NCI-H2107 treated with DMSO at 0.1 percent for 48 hours (cell line): Measurements from ENCODE around the gene C15orf40.

ENCODE experiments used
- DNase-seq: peaks from one replicate; lab custom pipeline; 2025; ENCODE audit not compliant: unreplicated experiment; lab: John Stamatoyannopoulos, UW

The C15orf40 gene

GRCh38 chr15:82995076-82995475 lies 16.4 kb downstream of the C15orf40 start:
- DNase-seq = no peak

- DNase-seq = no peak
Observed at GRCh38 chr15:82993144-82993543, 18.3 kb downstream of the C15orf40 start.

GRCh38 chr15:82992436-82992998 lies 18.9 kb downstream of the C15orf40 start:
- DNase-seq = no peak

- DNase-seq = no peak
Observed at GRCh38 chr15:82986442-82986780, 25.0 kb downstream of the C15orf40 start.

GRCh38 chr15:82985688-82986441 lies 25.6 kb downstream of the C15orf40 start, which contains the start of gene RAMAC:
TSS of gene RAMAC (plus strand) at chr15:82986210. CDS start at chr15:82989019, 2,809 bp downstream.
- peak; percentile 78 for DNase-seq

GRCh38 chr15:82980981-82981380 lies 30.5 kb downstream of the C15orf40 start:
- no peak for DNase-seq

GRCh38 chr15:82979726-82980125 lies 31.7 kb downstream of the C15orf40 start:
- DNase-seq = no peak

GRCh38 chr15:82978438-82978837 lies 33.0 kb downstream of the C15orf40 start:
- DNase-seq = no peak

- DNase-seq = no peak
Observed at GRCh38 chr15:82977076-82977475, 34.4 kb downstream of the C15orf40 start.

GRCh38 chr15:82972990-82973389 lies 38.4 kb downstream of the C15orf40 start:
- no peak for DNase-seq

- no peak for DNase-seq
Observed at GRCh38 chr15:82971218-82971984, 40.0 kb downstream of the C15orf40 start.

- no peak for DNase-seq
Observed at GRCh38 chr15:82970696-82971095, 40.7 kb downstream of the C15orf40 start.

- DNase-seq = no peak
Observed at GRCh38 chr15:82970078-82970686, 41.3 kb downstream of the C15orf40 start.

- no peak for DNase-seq
Observed at GRCh38 chr15:82969353-82969752, 42.1 kb downstream of the C15orf40 start.

- DNase-seq = no peak
Observed at GRCh38 chr15:82968066-82968465, 43.4 kb downstream of the C15orf40 start.

- DNase-seq = no peak
Observed at GRCh38 chr15:82966671-82967071, 44.8 kb downstream of the C15orf40 start.

GRCh38 chr15:82964890-82965289 lies 46.5 kb downstream of the C15orf40 start:
- no peak for DNase-seq

GRCh38 chr15:82963471-82964341 lies 47.7 kb downstream of the C15orf40 start:
- no peak for DNase-seq

- no peak for DNase-seq
Observed at GRCh38 chr15:82960766-82961165, 50.7 kb downstream of the C15orf40 start.

GRCh38 chr15:82959423-82959822 lies 52.0 kb downstream of the C15orf40 start:
- no peak for DNase-seq

GRCh38 chr15:82958638-82959037 lies 52.8 kb downstream of the C15orf40 start:
- no peak for DNase-seq
